ENCODE measurements around the gene NEDD4. TPM values are rescaled to one million over a fixed set of nuclear protein-coding genes. Genes with fewer than 3 reads are reported as not detected.

NEDD4 gene
- total and polyA plus RNA-seq, 2 of the 4 experiments (the other 2 are of a cell fraction), result 27.4 to 80.7 TPM

GRCh38 chr15:55990998-55991397 is 2.4 kb downstream of the NEDD4 start:
- ChIA-PET CTCF (no interaction called here), POLR2A (ENCODE audit: unreplicated experiment) (no interaction called here)
- Histone ChIP-seq H3K4me3 (ENCODE audit: insufficient read depth, low read depth, low read length) (no peak overlapping the region), H4K8ac (ENCODE audit: low read depth in 2 of 2, low read length in 2 of 2) (no peak overlapping the region), H2AK9ac (replicated peaks; ENCODE audit: low read depth, low read length, poor library complexity) (no peak overlapping the region), H3K18ac (ENCODE audit: low read depth, low read length) (no peak overlapping the region), H2BK5ac (ENCODE audit: low read depth, low read length, poor library complexity, severe bottlenecking) (no peak overlapping the region), H3K27me3 (ENCODE audit: control insufficient read depth, insufficient read depth, low read length) (no peaks in the 10 kb centered on the region), H3K9ac (ENCODE audit: low read depth, low read length) (no peak overlapping the region), H3K9me1 (ENCODE audit: insufficient read depth, low read length) (peaks cover 8% of the 10 kb centered on the region), H4K5ac (ENCODE audit: low read depth, low read length) (no peak overlapping the region), H3K56ac (ENCODE audit: extremely low read depth, insufficient read depth, low read length) (no peak overlapping the region), H3K4me1 (ENCODE audit: control insufficient read depth, insufficient read depth, low read length) (peaks cover 4% of the 10 kb centered on the region), H2BK120ac (ENCODE audit: low read depth, low read length) (no peak overlapping the region), H3K23ac (ENCODE audit: low read depth, low read length) (no peak overlapping the region), H3K27ac (ENCODE audit: insufficient read depth, low read length) (no peak overlapping the region), H3K14ac (replicated peaks; ENCODE audit: low read depth, low read length) (no peak overlapping the region), H2AFZ (replicated peaks; ENCODE audit: low read length, poor library complexity) (no peak overlapping the region), H3K4me2 (ENCODE audit: low read depth, low read length) (no peak overlapping the region; the same call in 1 of the 2 replicates), H4K91ac (ENCODE audit: insufficient read depth, low read depth, low read length) (no peak overlapping the region), H3K9me3 (ENCODE audit: control insufficient read depth, insufficient read depth, low read length) (no peaks in the 10 kb centered on the region), H3K36me3 (ENCODE audit: control insufficient read depth, insufficient read depth, low read length) (no peaks in the 10 kb centered on the region; the same call in 1 of the 2 replicates), H3K79me1 (ENCODE audit: low read depth in 1 of 2, low read length in 2 of 2) (peaks cover 16 to 47% of the 10 kb centered on the region in 2 experiments), H2BK20ac (ENCODE audit: low read depth, low read length) (no peak overlapping the region), H4K20me1 (ENCODE audit: insufficient read depth, low read length) (peaks cover 4% of the 10 kb centered on the region; the same call in 1 of the 2 replicates), H2AK5ac (ENCODE audit: low read depth, low read length) (no peak overlapping the region), H2BK15ac (ENCODE audit: low read depth, low read length) (no peak overlapping the region), H3K4ac (ENCODE audit: low read depth, low read length) (no peak overlapping the region)
- BruUV-seq (replicated peaks), result no TSS peak
- in situ Hi-C loops (cut with MboI; ENCODE audit: low sequenced_read_pairs) (no loop called here), dilution Hi-C loops (cut with HindIII; ENCODE audit: low sequenced_read_pairs, unreplicated experiment) (no loop called here), intact Hi-C loops (cut with micrococcal nuclease) (loop anchor here (5.0 kb wide), 3 partner anchors 144 to 436 kb away; partner anchors contain the start of gene TEX9)
- TF ChIP-seq BHLHE40 (IDR thresholded peaks at IDR 0.05; ENCODE audit: low read depth, low read length), result no peak
- TF ChIP-seq SMC3 (IDR thresholded peaks at IDR 0.05; ENCODE audit: low read depth, low read length), result no peak
- no peak for TF ChIP-seq RCOR1 (IDR thresholded peaks at IDR 0.05; ENCODE audit: insufficient replicate concordance, low read length)
- no peak for TF ChIP-seq RFX5 (IDR thresholded peaks at IDR 0.05; ENCODE audit: low read depth, low read length)
- no peak; the same call in 1 of the 2 replicates for TF ChIP-seq MAFK (IDR thresholded peaks at IDR 0.05; ENCODE audit: low read depth, low read length)
- no peak for TF ChIP-seq MXI1 (IDR thresholded peaks at IDR 0.05; ENCODE audit: borderline replicate concordance, low read depth, low read length)
- no peak for TF ChIP-seq CHD1 (IDR thresholded peaks at IDR 0.05; ENCODE audit: low read depth, low read length)
- TF ChIP-seq, protein P1, sequence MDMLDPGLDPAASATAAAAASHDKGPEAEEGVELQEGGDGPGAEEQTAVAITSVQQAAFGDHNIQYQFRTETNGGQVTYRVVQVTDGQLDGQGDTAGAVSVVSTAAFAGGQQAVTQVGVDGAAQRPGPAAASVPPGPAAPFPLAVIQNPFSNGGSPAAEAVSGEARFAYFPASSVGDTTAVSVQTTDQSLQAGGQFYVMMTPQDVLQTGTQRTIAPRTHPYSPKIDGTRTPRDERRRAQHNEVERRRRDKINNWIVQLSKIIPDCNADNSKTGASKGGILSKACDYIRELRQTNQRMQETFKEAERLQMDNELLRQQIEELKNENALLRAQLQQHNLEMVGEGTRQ (IDR thresholded peaks at IDR 0.05; ENCODE audit: low read depth, low read length), result no peak
- no peak for TF ChIP-seq POLR2A (IDR thresholded peaks at IDR 0.05; ENCODE audit: low read depth, low read length)
- TF ChIP-seq CEBPB (IDR thresholded peaks at IDR 0.05; ENCODE audit: low read depth, low read length), result no peak
- TF ChIP-seq ELK1 (IDR thresholded peaks at IDR 0.05; ENCODE audit: borderline replicate concordance, low read depth, low read length), result no peak
- TF ChIP-seq NFE2L2 (IDR thresholded peaks at IDR 0.05; ENCODE audit: low read depth, low read length), result no peak
- no peak for TF ChIP-seq MAZ (IDR thresholded peaks at IDR 0.05; ENCODE audit: borderline replicate concordance, low read depth, low read length)
- TF ChIP-seq FOS (IDR thresholded peaks at IDR 0.05; ENCODE audit: low read depth, low read length), result no peak
- no peak for TF ChIP-seq CTCF (conservative IDR thresholded peaks at IDR 0.05; ENCODE audit: low read depth, low read length)
- no peak for TF ChIP-seq RAD21 (IDR thresholded peaks at IDR 0.05; ENCODE audit: low read length)
- DNase-seq (no peak), ATAC-seq (ENCODE audit: low read depth) (no peak)
- 100% methylated on average over 1 of the region's 1 CpG; no CpG with 5 or more reads in 1 of the 2 experiments for WGBS, 2 experiments (ENCODE audit: extremely low coverage in 2 of 2, insufficient read length in 1 of 2)

Measured in IMR-90 (cell line).